A549 (cell line): ENCODE data around the gene ARMH3. TPM values are rescaled to one million over a fixed set of nuclear protein-coding genes. Genes with fewer than 3 reads are reported as not detected.

Source experiments
- ATAC-seq, 2 experiments: fragments of 200-7000 bp in 1 of 2; fragments of >200 bp in 1 of 2; cut with Nextera tagmentation in 1 of 2; cut with Tn5 transposase in 1 of 2; 3 replicates each; pipeline versions ENCODE4 v1.8.0 to v1.9.1; 2018 to 2020; ENCODE audit warnings: mild to moderate bottlenecking in 1 of 2, moderate library complexity in 1 of 2
- CTCF ChIA-PET: fragments of 300-600 bp; sonication (Branson Sonifier 250); formaldehyde crosslinking; extraction: SDS; loops from one replicate; lab custom pipeline; 2021; ENCODE audit warnings: antibody characterized with exemption, inconsistent platforms; lab: Yijun Ruan, JAX
- POLR2A ChIA-PET: fragments of 350-600 bp; formaldehyde crosslinking; extraction: SDS; loops from one replicate; lab custom pipeline; 2021; ENCODE audit warnings: antibody characterized with exemption, inconsistent platforms; lab: Yijun Ruan, JAX
- DNase-seq, 2 experiments: peaks; one replicate each; pipeline versions ENCODE4 v3.0.0 to v3.0.0-alpha.2; 2011 to 2016; ENCODE audit warnings: low read depth in 1 of 2, low spot score in 1 of 2
- FAIRE-seq: peaks from 2 replicates; lab custom pipeline; 2011; peaks lifted over from hg19 to GRCh38; lab: Jason Lieb, UNC
- H3K27ac ChIP-seq, 2 experiments: fragments of >200 bp; sonication (Bioruptor Twin); formaldehyde crosslinking; 3 replicates each; pipeline ENCODE4 v1.5.1; 2016 to 2017
- H3K4me1 ChIP-seq: fragments of >200 bp; sonication (Bioruptor Twin); formaldehyde crosslinking; 3 replicates; pipeline ENCODE4 v1.6.1; 2016
- H3K4me2 ChIP-seq: fragments of >200 bp; sonication (Bioruptor Twin); formaldehyde crosslinking; 3 replicates; pipeline ENCODE4 v1.6.1; 2016
- H3K4me3 ChIP-seq: fragments of >200 bp; sonication (Bioruptor Twin); formaldehyde crosslinking; 3 replicates; pipeline ENCODE4 v1.5.1; 2016
- H3K9me3 ChIP-seq: fragments of >200 bp; sonication (Bioruptor Twin); formaldehyde crosslinking; 3 replicates; pipeline ENCODE4 v1.6.1; 2016
- CBX2 ChIP-seq: fragments of 200-600 bp; sonication (generic); IDR thresholded peaks from 2 replicates; pipeline ENCODE4 v1.6.1; 2016; ENCODE audit warnings: low read depth, mild to moderate bottlenecking, borderline replicate concordance
- ELK1 ChIP-seq: fragments of 150-350 bp; IDR thresholded peaks from 2 replicates; pipeline ENCODE4 v1.6.1; 2014; ENCODE audit warnings: low read depth, mild to moderate bottlenecking, low read length
- KDM5A ChIP-seq: fragments of 200-600 bp; sonication (generic); IDR thresholded peaks from 2 replicates; pipeline ENCODE4 v1.6.1; 2016; ENCODE audit warnings: antibody characterized with exemption, mild to moderate bottlenecking
- WGBS: methylation state at CpG from one replicate; pipeline ENCODE4 v1.1.6; 2017; ENCODE audit errors: missing lambda C conversion rate; 5-methylcytosine and 5-hydroxymethylcytosine counted together
- polyA plus RNA-seq, 4 experiments: library from polyadenylated mRNA; depleted of rRNA in 3 of 4; stranded (reverse); fragments of >200 nt; fragmentation: RNase III in 1 of 4; extraction: RNeasy Plus Mini Kit Qiagen cat#74134 plus additional on column Dnase treatment in 1 of 4; gene quantifications; 2 replicates in 3 of 4; 3 replicates in 1 of 4; pipeline ENCODE4 v1.2.3, GENCODE V29; 2011 to 2017
- small RNA-seq, 6 experiments: library from RNA; depleted of rRNA; stranded (forward); fragments of <200 nt; gene quantifications; one replicate each; pipeline ENCODE3, GENCODE V24; 2012

The ARMH3 gene
- polyA plus RNA-seq, 2 of the 4 experiments (the other 2 are of a cell fraction), result 12.7 to 17.3 TPM

- no peak overlapping the region for H3K4me3 ChIP-seq
- CTCF ChIA-PET, result interaction anchor here (0.8 to 10.8 kb wide), 5 partner anchors 15 to 748 kb away, joined by 3 to 82 read pairs (median 4); partner anchors contain the start of gene NPM3
- H3K4me2 ChIP-seq, result no peak overlapping the region
- no peak overlapping the region for H3K27ac ChIP-seq
- TF ChIP-seq CBX2, result no peak
- TF ChIP-seq KDM5A, result no peak
- TF ChIP-seq ELK1, result no peak
- TF ChIP-seq, all 56 proteins: peak for 0
- Histone ChIP-seq H3K4me1 (no peaks in the 10 kb centered on the region), H3K9me3 (no peaks in the 10 kb centered on the region)
- FAIRE-seq, result no peak
- ATAC-seq, result no peak
- POLR2A ChIA-PET, result no interaction called here
- WGBS, result 88% methylated on average over 4 of the region's 4 CpGs
- no peak for DNase-seq
Observed at GRCh38 chr10:101797403-101798059, 258.4 kb downstream of the ARMH3 start.

Small RNA genes lying within 50 kb of the gene (small RNA-seq; reads per million reads assigned to genes)
- gene AL500527.1, result 0 reads per million in 6 experiments
- 0 reads per million in 6 experiments for gene AL500527.2
- gene RF00017, result 0 reads per million in 6 experiments
- gene RF00019, result 0 reads per million in 6 experiments

Other genes with a start within 250 kb of the ARMH3 start
- gene OGA, start 237.7 kb downstream of the ARMH3 start, polyA plus RNA-seq (2011; rRNA removed), result 79.1 and 84.5 TPM in 2 replicates
- gene OGA, start 237.7 kb downstream of the ARMH3 start, polyA plus RNA-seq (2017; fragmentation: RNase III; extraction: RNeasy Plus Mini Kit Qiagen cat#74134 plus additional on column Dnase treatment), result 40.3 to 50.7 TPM (median 46.5 TPM) in 3 replicates
- gene KCNIP2, start 212.4 kb downstream of the ARMH3 start, polyA plus RNA-seq (2011; rRNA removed), result 0.88 and 1.3 TPM in 2 replicates
- gene KCNIP2, start 212.4 kb downstream of the ARMH3 start, polyA plus RNA-seq (2017; fragmentation: RNase III; extraction: RNeasy Plus Mini Kit Qiagen cat#74134 plus additional on column Dnase treatment), result 1.1 to 1.7 TPM (median 1.3 TPM) in 3 replicates
- 5.6 and 7.6 TPM in 2 replicates for gene HPS6, start 9.2 kb upstream of the ARMH3 start, polyA plus RNA-seq (2011; rRNA removed)
- 13.0 to 16.7 TPM (median 15.3 TPM) in 3 replicates for gene HPS6, start 9.2 kb upstream of the ARMH3 start, polyA plus RNA-seq (2017; fragmentation: RNase III; extraction: RNeasy Plus Mini Kit Qiagen cat#74134 plus additional on column Dnase treatment)
- gene LDB1, start 64.2 kb upstream of the ARMH3 start, polyA plus RNA-seq (2011; rRNA removed), result 47.0 and 47.5 TPM in 2 replicates
- gene LDB1, start 64.2 kb upstream of the ARMH3 start, polyA plus RNA-seq (2017; fragmentation: RNase III; extraction: RNeasy Plus Mini Kit Qiagen cat#74134 plus additional on column Dnase treatment), result 33.3 to 37.3 TPM (median 37.2 TPM) in 3 replicates
- gene PPRC1, start 76.9 kb upstream of the ARMH3 start, polyA plus RNA-seq (2011; rRNA removed), result 27.0 and 34.1 TPM in 2 replicates
- gene PPRC1, start 76.9 kb upstream of the ARMH3 start, polyA plus RNA-seq (2017; fragmentation: RNase III; extraction: RNeasy Plus Mini Kit Qiagen cat#74134 plus additional on column Dnase treatment), result 43.9 to 49.1 TPM (median 44.1 TPM) in 3 replicates
- gene NOLC1, start 96.2 kb upstream of the ARMH3 start, polyA plus RNA-seq (2011; rRNA removed), result 128 and 188 TPM in 2 replicates
- gene NOLC1, start 96.2 kb upstream of the ARMH3 start, polyA plus RNA-seq (2017; fragmentation: RNase III; extraction: RNeasy Plus Mini Kit Qiagen cat#74134 plus additional on column Dnase treatment), result 123 to 155 TPM (median 129 TPM) in 3 replicates
- 0.53 and 0.86 TPM in 2 replicates for gene ELOVL3, start 170.1 kb upstream of the ARMH3 start, polyA plus RNA-seq (2011; rRNA removed)
- 0.22 to 0.41 TPM (median 0.30 TPM) in 3 replicates for gene ELOVL3, start 170.1 kb upstream of the ARMH3 start, polyA plus RNA-seq (2017; fragmentation: RNase III; extraction: RNeasy Plus Mini Kit Qiagen cat#74134 plus additional on column Dnase treatment)
- not detected in 2 replicates for gene PITX3, start 185.3 kb upstream of the ARMH3 start, polyA plus RNA-seq (2011; rRNA removed)
- 0.09 TPM in 1 of 3 replicates, not detected in the others for gene PITX3, start 185.3 kb upstream of the ARMH3 start, polyA plus RNA-seq (2017; fragmentation: RNase III; extraction: RNeasy Plus Mini Kit Qiagen cat#74134 plus additional on column Dnase treatment)
- gene GBF1, start 189.4 kb upstream of the ARMH3 start, polyA plus RNA-seq (2011; rRNA removed), result 21.3 and 34.7 TPM in 2 replicates
- gene GBF1, start 189.4 kb upstream of the ARMH3 start, polyA plus RNA-seq (2017; fragmentation: RNase III; extraction: RNeasy Plus Mini Kit Qiagen cat#74134 plus additional on column Dnase treatment), result 20.4 to 22.2 TPM (median 22.1 TPM) in 3 replicates